LoVo (cell line): ENCODE measurements around the gene ZSCAN16.

Source experiments
- DNase-seq: peaks from one replicate; pipeline ENCODE4 v3.0.0-alpha.2; 2016; ENCODE audit warnings: low spot score

ZSCAN16 gene

GRCh38 chr6:28134015-28134414 is 9.6 kb downstream of the ZSCAN16 start:
- DNase-seq: peak; percentile 29

GRCh38 chr6:28134716-28135115 is 10.3 kb downstream of the ZSCAN16 start:
- DNase-seq: no peak

GRCh38 chr6:28135393-28135792 is 11.0 kb downstream of the ZSCAN16 start:
- DNase-seq: no peak

GRCh38 chr6:28136585-28137504 is 12.4 kb downstream of the ZSCAN16 start:
- peak; percentile 91 for DNase-seq

GRCh38 chr6:28137505-28137981 is 13.1 kb downstream of the ZSCAN16 start:
- no peak for DNase-seq

- no peak for DNase-seq
Measured at GRCh38 chr6:28139860-28140543, 15.6 kb downstream of the ZSCAN16 start.

GRCh38 chr6:28140616-28141015 is 16.2 kb downstream of the ZSCAN16 start:
- DNase-seq: no peak

GRCh38 chr6:28141500-28142329 is 17.3 kb downstream of the ZSCAN16 start, which contains the start of gene ZKSCAN8:
TSS of gene ZKSCAN8 (plus strand) at chr6:28141883. CDS start at chr6:28148408, 6,525 bp downstream.
- DNase-seq: peak; percentile 95

- no peak for DNase-seq
Measured at GRCh38 chr6:28142446-28142845, 18.0 kb downstream of the ZSCAN16 start.

GRCh38 chr6:28145231-28145630 is 20.8 kb downstream of the ZSCAN16 start:
- no peak for DNase-seq

GRCh38 chr6:28152531-28152930 is 28.1 kb downstream of the ZSCAN16 start:
- DNase-seq: no peak

- DNase-seq: no peak
Measured at GRCh38 chr6:28153546-28153945, 29.1 kb downstream of the ZSCAN16 start.

- no peak for DNase-seq
Measured at GRCh38 chr6:28154357-28154756, 29.9 kb downstream of the ZSCAN16 start.

- no peak for DNase-seq
Measured at GRCh38 chr6:28158318-28158717, 33.9 kb downstream of the ZSCAN16 start.

- no peak for DNase-seq
Measured at GRCh38 chr6:28159029-28159607, 34.7 kb downstream of the ZSCAN16 start.

- no peak for DNase-seq
Measured at GRCh38 chr6:28160233-28160632, 35.8 kb downstream of the ZSCAN16 start.

GRCh38 chr6:28161410-28162079 is 37.1 kb downstream of the ZSCAN16 start:
- no peak for DNase-seq

- no peak for DNase-seq
Measured at GRCh38 chr6:28165563-28165962, 41.2 kb downstream of the ZSCAN16 start.

GRCh38 chr6:28167068-28167467 is 42.7 kb downstream of the ZSCAN16 start:
- DNase-seq: no peak

GRCh38 chr6:28167926-28168325 is 43.5 kb downstream of the ZSCAN16 start:
- no peak for DNase-seq

- DNase-seq: no peak
Measured at GRCh38 chr6:28171271-28171670, 46.9 kb downstream of the ZSCAN16 start.
